Measurements from ENCODE around the gene MGAT5B.

Gene MGAT5B

GRCh38 chr17:76881408-76881807 is 13.2 kb downstream of the MGAT5B start:
- no peak for DNase-seq

GRCh38 chr17:76881966-76882365 is 13.8 kb downstream of the MGAT5B start:
- DNase-seq: no peak

GRCh38 chr17:76883744-76884525 is 15.7 kb downstream of the MGAT5B start:
- no peak for DNase-seq

DNA sequence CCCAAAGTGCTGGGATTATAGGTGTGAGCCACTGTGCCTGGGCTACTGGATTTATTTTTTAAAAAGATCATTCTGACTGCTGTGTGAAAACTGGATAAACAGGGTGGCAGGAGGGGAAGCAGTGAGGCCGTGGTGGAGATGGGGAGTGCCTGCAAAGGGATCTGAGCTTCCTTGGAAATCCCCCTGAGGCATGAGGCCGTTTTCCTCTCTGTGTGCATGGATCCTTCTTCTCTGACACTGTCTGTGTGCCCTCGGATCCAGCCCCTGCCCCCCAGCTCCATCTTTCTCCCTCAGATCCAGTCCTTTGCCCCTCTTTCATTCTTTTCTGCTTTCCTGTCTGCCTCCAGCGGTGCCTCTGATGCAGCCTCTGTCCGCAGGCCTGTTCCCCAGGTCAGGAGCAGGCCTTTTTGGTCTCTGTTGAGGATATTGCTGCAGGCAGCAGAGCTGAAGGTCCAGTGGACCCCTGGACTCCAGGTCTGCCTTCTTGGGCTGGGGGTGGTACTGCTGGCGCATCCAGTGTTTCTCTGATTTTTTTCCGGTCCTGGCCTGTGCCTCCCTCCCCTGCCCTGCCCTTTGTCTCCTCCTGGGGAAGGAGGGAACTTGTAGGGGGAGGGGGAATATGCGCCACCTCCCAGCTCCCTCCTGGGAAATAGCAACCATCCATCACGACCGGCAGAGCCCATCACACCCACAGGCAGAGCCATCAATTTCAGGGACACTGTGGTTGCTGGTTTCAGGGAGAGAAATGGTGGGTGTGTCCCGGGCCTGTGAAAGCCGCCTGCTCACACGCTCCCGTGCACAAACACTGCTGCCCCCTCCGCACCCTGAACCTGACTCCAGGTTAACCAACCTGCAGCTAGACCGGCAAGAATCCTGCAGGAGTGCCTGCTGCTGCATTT is 17.0 kb downstream of the MGAT5B start:
- DNase-seq: peak; percentile 34 to 81

DNA sequence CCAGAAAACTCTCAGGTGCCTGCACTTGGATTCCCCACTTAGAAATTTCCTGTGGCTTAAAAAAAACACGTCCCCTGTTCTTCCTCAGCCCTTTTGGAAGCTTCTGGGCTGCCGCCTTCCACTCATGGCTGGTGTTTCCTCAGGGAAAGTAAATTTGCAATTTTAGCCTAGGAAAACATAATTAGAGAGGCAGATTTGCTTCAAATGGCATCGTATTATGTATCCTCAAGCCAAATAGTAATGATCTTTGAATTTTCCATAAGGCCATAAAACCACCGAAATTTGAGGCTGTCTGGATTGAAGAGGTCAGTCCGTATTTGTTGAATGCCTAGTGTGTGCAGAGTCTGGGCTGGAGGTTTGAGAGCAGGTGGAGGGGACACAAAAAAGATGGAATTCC is 17.7 kb downstream of the MGAT5B start:
- no peak for DNase-seq

DNA sequence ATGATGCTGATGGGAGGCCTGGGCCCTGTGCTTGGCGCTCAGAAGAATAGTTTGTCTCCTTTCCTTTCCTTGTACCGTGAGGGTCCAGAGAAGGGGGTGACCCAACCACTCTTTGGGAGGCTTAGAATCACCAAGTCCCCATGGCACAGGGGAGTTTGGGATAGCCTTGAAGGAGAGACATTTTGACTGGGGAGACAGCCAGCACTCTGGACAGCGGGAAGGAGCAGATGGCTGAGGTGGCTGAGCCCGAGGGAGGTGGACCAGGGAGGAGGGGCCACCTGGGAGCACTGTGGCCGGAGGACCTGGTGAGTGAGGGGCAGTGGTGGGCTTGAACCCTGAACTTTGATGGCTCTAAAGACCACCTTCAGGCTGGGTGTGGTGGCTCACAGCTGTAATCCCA is 18.2 kb downstream of the MGAT5B start:
- no peak for DNase-seq

- no peak for DNase-seq
Observed at GRCh38 chr17:76887802-76888201, 19.6 kb downstream of the MGAT5B start.

DNA sequence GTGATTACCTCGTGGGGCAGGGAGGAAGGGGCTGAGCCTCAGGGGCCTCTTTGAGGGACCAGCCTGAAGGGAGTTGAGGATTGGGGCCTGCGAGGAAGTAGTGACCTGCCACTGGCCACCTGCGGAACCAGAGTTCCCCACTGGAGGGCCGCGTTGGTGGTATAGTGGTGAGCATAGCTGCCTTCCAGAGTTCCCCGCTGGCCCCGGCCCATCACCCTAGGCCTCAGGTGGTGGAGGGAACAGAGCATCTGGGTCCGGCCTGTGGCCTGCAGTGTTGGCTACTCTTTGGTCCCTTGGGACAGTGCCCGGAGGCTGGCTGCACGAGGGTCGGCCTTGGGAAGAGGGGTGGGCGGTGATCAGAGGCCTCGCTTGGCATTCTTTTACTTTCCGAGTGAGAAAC is 20.5 kb downstream of the MGAT5B start:
- DNase-seq: no peak

DNA sequence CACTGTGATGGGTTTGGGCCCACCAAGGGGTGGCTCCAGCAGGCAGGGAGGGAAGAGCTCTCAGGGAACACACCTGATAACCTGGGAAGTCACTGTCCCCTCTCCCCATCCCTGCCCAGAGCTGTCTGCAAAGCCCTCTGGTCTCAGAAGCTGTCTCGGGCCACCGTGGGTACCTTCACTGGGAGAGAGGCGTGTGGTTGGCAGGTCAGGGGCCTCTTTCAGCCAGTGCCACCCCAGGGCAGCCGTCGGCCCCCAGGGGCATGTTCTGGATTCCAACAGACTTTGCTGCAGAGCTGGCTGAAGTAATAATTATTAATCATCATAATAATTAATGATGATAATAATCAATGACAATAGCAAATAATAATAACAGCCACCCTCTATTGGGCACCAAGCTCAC is 21.1 kb downstream of the MGAT5B start:
- no peak for DNase-seq

DNA sequence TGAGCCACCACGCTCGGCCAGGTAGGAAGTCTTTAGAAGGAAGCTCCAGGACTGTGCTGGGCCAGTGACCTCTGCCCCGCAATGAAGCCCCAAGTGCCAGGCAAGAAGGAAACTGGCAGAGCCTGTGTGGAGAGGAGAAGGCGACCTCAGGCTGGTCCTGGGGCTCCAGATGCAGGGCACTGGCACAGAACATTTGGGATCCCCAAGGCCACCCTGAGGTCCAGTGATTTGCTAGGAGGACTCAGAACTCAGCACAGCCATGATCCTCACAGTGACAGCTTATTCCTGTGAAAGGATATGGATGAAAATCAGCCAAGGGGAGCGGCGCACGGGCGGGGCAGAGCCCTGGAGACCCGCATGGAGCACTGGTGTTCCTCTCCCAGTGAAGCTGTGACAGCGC is 24.1 kb downstream of the MGAT5B start:
- no peak for DNase-seq

- DNase-seq: no peak
Observed at GRCh38 chr17:76893623-76894334, 25.6 kb downstream of the MGAT5B start.

DNA sequence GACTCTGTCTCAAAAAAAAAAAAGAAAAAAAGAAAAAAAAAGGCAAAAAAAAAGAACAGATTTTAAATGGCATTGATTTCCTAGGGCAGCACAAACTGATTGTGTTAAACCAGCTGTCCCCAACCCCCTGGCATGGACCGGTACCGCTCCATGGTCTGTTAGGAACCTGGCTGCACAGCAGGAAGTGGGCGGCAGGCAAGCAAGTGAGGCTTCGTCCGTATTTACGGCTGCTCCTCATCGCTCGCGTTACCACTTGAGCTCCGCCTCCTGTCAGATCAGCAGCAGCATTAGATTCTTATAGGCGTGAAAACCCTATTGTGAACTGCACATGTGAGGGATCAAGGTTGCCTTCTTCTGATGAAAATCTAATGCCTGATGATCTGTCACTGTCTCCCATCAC is 26.6 kb downstream of the MGAT5B start:
- no peak for DNase-seq

DNA sequence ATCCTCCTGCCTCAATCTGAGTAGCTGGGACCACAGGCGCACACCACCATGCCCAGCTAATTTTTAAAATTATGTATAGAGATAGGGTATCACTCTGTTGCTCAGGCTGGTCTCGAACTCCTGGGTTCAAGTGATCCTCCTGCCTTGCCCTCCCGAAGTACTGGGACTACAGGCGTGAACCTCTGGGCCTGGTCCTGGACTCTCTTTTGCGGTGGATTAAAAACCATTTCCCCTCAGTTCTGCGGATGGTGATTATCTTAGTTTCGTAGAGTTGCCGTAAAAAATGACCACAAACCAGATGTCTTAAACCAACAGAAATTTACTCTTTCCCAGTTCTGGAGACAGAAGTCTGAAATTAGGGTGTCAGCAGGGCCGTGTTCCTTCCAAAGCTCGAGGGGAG is 28.8 kb downstream of the MGAT5B start:
- no peak for DNase-seq

DNA sequence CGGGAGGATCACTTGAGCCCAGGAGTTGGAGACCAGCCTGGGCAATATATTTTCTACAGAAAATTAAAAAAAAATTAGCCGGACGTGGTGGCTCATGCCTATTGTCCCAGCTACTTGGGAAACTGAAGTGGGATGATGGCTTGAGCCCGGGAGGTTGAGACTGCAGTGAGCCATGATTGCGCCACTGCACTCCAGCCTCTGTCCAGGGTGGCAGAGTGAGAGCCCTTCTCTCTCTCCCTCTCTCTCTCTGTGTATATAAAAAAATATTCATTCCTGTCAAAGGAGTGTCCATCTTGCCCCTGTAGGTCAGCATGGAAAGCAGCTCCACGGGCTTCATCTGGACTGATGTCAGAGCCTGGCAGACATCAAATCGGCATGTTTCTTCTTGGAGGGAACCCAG is 31.2 kb downstream of the MGAT5B start:
- no peak for DNase-seq

DNA sequence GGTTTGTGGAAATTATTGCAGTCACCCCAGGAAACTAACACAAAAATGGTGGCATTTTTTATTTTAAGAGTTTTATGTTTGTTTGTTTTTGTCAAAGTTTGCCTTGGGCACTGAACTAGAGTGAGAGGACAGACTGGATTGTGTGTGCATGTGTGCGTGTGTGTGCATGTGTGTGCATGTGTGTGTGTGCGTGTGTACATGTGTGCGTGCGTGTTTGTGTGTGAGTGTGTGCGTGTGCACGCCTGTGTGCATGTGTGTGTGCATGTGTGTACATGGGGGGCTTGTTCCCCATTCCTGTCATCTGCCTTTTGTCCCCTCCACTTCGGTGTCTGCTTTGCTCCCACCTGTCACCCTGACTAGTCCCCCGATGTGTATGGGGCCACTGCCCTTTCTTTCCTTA is 32.5 kb downstream of the MGAT5B start:
- DNase-seq: no peak

- no peak for DNase-seq
Observed at GRCh38 chr17:76901542-76902197, 33.5 kb downstream of the MGAT5B start.

- no peak for DNase-seq
Observed at GRCh38 chr17:76902476-76902875, 34.3 kb downstream of the MGAT5B start.

GRCh38 chr17:76903631-76904030 is 35.4 kb downstream of the MGAT5B start:
- DNase-seq: no peak

- DNase-seq: no peak
Observed at GRCh38 chr17:76904116-76904515, 35.9 kb downstream of the MGAT5B start.

GRCh38 chr17:76905036-76905435 is 36.8 kb downstream of the MGAT5B start:
- no peak for DNase-seq

GRCh38 chr17:76905836-76906235 is 37.6 kb downstream of the MGAT5B start:
- DNase-seq: no peak

DNA sequence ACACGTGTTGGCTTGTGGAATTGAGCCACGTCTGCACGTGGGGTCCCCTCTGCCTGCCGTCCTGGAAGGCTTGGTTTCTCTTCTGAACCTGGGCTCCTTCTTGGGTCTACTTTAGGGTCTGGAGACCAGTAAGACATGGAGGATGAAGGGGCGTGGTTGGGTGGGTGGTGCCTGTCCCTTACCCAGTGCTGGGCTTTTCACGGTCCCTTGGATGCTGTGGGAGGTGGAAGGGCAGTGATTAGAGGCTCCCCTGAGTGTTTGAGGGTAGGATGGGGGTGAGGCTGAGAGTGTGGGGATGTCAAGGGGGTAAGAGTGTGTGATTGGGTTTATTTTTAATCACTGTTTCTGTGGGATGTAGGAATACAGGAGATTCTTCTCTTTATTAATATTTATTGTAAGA is 38.3 kb downstream of the MGAT5B start:
- DNase-seq: no peak

- DNase-seq: no peak
Observed at GRCh38 chr17:76907352-76907751, 39.1 kb downstream of the MGAT5B start.
